ENCODE data around the gene AS3MT.
"Not testable (repeated sequence)": the region's sequence is repeated elsewhere in the genome, so short reads cannot be mapped to it uniquely, and the experiment has no call there.

Gene AS3MT, protein sequence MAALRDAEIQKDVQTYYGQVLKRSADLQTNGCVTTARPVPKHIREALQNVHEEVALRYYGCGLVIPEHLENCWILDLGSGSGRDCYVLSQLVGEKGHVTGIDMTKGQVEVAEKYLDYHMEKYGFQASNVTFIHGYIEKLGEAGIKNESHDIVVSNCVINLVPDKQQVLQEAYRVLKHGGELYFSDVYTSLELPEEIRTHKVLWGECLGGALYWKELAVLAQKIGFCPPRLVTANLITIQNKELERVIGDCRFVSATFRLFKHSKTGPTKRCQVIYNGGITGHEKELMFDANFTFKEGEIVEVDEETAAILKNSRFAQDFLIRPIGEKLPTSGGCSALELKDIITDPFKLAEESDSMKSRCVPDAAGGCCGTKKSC

DNA sequence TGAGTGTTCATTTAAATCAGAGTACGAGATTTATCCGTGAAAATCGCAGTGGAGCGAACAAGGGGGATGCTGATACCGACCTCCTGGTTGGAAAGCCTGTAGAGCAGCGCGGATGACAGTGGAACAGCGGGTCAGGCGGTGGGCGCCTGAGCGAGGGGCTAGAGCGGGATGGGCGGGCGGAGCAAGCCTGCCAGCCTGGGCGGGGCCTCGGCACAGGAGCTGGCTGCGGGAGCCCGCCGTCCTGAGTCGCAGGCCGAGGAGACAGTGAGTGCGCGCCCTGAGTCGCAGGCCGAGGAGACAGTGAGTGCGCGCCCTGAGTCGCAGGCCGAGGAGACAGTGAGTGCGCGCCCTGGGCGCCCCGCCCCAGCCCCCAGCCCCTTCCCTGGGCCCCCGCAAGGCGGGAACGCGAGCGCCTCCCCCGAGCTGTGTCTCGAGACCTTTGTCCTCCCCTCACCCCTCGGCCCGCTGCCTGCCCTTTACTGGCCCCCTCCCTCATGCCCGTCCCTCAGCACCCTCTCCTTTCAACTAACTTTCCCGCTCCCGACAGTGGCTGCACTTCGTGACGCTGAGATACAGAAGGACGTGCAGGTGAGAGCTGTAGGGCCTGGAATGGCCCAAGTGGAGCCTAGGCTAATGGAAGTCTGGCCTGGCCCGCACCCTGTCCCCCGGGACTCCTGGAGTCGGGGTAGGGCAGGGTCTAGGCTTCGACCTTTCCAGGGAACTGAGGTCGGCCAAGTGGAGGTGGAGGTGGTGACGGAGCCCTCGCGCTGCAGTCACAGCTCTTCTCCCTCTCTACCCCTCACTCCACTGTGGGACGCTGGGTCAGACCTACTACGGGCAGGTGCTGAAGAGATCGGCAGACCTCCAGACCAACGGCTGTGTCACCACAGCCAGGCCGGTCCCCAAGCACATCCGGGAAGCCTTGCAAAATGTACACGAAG lies at the start of gene AS3MT:
Gene AS3MT, plus strand, starts transcription at position 213 of the 941 bp plus-strand sequence. Its CDS starts 123 bp downstream, at position 336.
- no peak for DNase-seq (ENCODE audit: low read depth in 1 of 2, low spot score in 1 of 2)

DNA sequence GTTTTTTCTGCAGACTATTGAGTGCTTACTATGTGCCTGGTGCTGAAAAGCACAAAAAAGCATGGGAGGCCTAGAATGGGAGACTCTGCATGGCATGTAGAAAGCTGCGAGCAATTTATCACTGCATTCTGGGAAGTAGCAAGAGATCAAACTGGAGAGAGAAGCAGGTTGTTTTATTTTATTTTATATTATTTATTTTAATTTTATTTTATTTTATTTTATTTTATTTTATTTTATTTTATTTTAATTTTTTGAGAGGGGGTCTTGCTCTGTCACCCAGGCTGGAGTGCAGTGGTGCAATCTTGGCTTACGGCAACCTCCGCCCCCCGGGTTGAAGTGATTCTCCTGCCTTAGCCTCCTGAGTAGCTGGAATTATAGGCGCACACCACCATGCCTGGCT lies 49.3 kb upstream of the AS3MT start:
- DNase-seq (ENCODE audit: low read depth in 1 of 2, low spot score in 1 of 2), result not testable (repeated sequence)

DNA sequence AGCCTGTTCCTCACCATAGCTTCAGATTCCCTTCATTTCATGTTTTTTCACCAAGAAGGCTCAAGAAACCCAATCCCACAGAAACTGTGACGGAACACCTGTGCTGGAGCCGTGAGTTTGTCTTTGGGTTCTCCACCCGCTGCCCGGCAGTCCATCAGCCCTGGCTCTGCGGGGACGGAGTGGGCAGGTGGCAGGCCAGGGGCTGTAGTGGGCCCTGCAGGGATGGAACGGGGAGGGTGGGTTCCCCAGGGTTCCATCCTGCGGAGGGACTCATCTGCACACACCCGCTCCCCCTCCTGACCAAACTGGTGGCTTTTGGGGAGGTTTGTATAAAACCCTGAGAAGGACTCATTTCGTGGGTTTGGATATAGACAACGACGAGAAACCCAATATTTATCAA lies 47.0 kb upstream of the AS3MT start:
- no peak for DNase-seq (ENCODE audit: low read depth in 1 of 2, low spot score in 1 of 2)

DNA sequence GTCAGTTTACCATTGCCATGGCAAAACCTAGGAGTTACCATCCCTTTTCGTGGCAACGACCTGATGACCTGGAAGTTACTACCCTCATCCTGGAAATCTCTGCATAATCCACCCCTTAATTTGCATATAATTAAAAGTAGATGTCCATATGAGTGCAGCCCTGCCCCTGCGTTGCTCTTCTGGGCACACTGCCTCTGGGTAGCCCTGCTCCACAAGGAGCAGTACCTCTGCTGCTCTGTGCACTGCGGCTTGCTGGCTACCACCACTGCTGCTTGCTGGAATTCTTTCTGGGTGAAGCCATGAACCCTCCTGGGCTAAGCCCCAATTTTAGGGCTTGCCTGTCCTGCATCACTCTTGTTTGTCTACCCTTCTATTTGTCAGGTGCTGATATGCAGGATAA lies 44.6 kb upstream of the AS3MT start:
- DNase-seq (ENCODE audit: low read depth in 1 of 2, low spot score in 1 of 2), result no peak

DNA sequence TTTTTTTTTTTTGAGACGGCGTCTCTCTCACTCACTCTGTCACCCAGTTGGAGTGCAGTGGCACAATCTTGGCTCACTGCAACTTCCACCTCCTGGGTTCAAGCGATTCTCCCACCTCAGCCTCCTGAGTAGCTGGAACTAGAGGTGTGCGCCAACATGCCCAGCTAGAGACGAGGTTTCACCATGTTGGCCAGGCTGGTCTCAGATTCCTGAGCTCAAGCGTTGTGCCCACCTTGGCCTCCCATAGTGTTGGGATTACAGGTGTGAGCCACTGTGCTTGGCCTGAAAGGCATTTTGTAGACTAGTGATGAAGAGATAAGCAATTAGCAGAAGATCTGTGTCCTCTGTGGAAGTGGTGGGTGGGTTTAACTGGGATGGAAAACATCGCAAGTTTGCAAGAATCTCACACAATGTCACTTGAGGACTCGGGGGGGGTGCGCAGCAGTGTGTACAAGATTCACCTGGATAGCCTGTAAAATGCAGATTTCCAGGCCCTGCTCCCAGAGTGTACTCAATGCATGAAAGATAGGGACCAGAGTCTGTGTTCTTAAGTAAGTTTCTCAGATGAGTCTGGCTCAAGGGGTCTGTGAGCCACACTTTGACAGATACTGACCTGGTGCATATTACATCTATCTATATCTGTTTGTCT lies 43.0 kb upstream of the AS3MT start:
- DNase-seq (ENCODE audit: low read depth in 1 of 2, low spot score in 1 of 2), result no peak

DNA sequence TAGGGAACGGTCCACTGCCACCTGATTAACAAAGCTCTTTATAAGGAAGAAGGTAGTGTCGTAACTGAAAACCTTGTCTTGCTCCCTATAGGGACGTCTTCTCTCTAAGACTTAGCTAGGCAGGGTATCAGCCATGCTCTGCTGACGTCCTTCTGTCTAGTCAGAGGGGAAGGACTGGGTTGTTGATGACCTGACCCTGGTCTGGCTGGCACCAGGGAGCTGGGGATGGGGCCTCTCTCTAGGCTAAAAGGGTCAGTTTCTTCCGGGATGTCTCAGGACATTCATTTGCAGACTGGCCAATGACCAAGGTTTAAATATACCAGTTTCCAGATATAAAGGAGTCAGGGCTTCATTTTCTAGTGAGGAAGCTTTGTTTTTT lies 41.7 kb upstream of the AS3MT start:
- no peak for DNase-seq (ENCODE audit: low read depth in 1 of 2, low spot score in 1 of 2)

DNA sequence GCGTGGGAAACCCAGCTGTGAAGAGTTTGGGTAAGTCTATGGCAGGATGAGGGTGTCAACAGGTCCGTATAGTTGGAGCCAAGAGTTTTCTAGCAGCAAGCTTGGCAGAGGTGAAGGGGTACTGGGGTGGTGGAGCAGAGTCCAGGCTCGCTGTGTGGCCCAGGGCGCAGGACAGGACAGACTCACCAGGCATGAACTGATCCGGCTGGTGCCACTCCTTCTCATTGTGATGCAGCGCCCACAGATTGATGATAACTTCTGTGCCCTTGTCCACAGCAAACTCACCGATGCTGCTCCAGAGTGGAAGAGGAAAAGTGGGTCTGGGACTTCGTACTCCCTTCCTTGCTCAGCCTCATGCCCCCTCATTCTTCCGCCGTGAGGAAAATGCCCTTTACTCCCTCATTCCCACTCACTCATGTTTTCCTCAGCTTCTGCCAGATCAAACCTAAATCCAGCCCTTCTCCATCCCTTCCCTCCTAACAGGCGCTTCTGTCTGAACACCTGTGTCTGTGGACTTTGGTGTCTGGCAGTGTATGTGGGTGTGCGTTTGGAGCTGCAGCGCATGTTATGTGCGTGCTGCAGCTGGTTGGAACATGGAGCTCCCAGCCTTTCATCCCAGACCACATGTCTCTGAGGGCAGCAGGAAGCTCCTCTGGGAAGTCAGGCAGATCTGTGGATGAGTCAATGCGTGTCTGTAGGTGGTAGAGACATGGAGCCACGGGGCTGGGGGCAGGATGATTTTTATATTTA lies 37.8 kb upstream of the AS3MT start:
- no peak for DNase-seq (ENCODE audit: low read depth in 1 of 2, low spot score in 1 of 2)

DNA sequence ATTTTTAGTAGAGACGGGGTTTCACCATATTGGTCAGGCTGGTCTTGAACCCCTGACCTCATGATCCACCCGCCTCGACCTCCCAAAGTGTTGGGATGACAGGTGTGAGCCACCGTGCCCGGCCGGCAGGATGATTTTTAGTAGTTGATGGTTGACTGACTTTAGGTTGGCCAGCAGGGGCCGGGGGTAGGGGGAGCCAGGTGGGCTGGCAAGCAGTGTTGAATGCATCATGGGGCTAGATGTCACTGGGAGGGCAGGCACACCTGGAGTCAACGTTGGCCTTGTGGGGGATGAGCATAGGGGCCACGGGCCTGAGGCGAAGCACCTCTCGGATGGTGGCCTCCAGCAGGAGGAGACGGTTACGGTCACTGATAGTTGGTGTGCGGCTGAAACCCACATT lies 37.0 kb upstream of the AS3MT start:
- DNase-seq (ENCODE audit: low read depth in 1 of 2, low spot score in 1 of 2), result no peak

DNA sequence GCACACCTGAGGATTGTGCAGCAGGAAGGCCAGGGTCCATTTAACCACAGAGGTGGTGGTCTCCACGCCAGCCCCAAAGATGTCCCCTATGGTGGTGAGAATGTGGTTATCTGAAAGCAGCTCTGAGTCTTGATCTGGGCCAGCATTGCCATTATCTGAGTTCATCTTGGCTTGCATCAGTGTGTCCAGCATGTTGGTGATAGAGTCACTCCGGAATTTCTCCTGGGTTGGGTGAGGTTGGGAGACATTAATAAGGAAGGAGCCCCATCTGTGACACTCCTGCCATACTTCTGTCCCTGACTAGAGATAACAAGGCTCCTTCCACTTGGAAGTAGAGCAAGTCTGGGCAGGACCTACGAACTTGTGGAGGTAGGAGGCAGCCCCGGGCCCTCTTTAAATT lies 36.3 kb upstream of the AS3MT start:
- no peak for DNase-seq (ENCODE audit: low read depth in 1 of 2, low spot score in 1 of 2)

DNA sequence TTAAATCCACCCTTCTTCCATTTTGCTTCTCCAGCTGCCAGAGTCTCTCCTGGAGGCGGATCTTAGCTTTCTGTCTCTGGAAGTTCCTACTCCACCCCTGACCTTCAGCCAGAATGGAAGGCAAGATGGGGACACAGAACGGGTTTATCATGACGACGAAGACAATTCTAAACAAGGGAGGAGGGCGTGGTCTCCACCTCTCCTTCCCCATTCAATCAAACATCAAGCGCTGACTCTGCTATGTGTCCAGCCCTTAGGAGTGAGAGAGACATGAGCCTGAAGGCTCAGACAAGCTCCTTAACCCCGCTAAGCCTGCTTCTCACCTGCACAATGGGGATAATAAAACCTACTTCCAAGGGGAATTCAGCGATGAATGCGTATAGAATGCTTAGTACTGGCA lies 35.1 kb upstream of the AS3MT start:
- DNase-seq (ENCODE audit: low read depth in 1 of 2, low spot score in 1 of 2), result no peak

DNA sequence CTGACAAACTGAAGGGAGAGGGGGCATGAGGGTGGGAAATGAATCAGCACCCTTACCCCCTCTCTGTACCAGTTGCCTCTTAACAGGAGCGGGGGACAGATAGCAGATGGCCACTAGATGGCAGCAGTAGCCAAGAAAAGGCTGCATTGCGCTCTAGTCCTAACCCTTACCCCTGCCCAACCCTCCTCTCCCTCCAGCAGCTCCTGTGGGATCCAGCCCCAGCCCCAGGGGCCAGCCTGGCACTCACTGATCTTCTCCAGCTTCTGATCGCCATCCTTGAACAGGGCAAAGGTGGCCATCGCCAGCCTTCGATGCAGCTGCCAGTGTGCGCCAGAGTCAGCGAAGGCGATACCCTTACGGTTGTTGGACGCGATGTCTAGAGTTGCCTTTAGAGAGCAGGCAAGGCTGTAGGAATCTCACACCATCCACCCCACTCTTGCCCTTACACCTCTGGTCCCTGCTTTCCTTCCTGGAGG lies 34.2 kb upstream of the AS3MT start:
- DNase-seq (ENCODE audit: low read depth in 1 of 2, low spot score in 1 of 2), result peak; percentile 42 to 58

DNA sequence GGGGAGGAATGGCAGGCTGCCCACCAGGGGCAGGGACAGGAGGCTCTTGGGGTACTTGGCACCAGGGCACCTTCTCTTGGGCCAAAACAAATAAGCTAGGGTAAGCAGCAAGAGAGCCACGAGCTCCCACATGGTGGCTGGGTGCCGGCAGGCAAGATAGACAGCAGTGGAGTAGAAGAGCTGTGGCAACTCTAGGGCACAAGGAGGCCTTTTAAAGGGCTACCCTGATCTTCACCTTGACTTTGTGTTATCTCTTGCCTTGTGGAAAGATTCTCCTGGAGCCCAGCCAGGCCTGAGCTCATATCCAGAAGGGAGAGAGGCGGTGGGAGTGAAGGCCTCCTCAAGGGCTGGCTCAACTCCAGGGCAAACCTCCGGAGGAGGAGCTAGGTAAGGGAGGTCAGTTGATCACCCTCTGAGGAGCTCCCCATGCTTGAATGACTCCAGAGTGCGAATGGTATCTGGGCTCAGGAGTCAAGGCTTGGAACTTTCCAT lies 32.0 kb upstream of the AS3MT start, which contains the start of gene CYP17A1:
Gene CYP17A1, minus strand, starts transcription at position 184 of the 492 bp plus-strand sequence. Its CDS starts 52 bp downstream, at position 132.
- no peak for DNase-seq (ENCODE audit: low read depth in 1 of 2, low spot score in 1 of 2)

DNA sequence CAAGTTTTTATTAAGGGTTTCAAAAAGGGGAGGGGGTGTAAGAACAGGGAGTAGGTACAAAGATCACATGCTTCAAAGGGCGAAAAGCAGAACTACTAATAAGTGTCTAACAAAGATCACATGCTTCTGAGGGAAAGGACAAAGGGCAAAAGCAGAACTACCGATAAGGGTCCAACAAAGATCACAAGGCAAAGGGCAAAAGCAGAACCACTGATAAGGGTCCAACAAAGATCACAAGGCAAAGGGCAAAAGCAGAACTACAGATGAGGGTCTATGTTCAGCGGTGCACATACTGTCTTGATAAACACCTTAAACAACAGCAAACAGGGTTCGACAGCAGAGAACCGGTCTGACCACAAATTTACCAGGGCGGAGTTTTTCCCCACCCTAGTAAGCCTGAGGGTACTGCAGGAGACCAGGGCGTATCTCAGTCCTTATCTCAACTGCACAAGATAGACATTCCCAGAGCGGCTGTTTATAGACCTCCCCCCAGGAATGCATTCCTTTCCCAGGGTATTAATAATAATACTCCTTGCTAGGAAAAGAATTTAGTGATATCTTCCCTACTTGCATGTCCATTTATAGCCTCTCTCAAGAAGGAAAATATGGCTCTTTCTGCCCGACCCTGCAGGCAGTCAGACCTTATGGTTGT lies 30.9 kb upstream of the AS3MT start:
- not testable (repeated sequence) for DNase-seq (ENCODE audit: low read depth in 1 of 2, low spot score in 1 of 2)

DNA sequence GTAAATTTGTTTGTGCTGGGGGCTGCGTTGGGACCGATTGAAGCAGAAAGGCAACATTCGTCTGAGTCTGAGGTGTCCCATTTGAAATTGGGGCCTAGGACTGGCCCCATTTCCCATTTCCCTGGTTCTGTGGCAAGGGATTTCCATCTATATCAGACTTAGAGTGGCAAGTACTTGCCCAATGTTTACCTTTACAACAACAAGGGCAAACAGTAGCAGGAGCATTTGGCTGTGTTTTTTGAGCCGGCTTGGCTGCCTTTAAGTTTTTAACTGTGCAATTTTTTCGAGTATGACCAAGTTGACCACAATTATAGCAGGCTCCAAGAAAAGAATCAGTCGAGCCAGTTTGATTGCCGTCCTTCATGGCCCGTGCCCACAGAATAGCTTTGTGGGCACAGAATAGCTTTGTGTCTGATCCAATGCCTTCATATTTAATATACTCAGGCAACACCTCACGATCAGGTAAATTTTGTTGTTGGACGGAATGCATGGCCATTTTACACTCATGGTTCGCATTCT lies 27.4 kb upstream of the AS3MT start:
- no peak for DNase-seq (ENCODE audit: low read depth in 1 of 2, low spot score in 1 of 2)

DNA sequence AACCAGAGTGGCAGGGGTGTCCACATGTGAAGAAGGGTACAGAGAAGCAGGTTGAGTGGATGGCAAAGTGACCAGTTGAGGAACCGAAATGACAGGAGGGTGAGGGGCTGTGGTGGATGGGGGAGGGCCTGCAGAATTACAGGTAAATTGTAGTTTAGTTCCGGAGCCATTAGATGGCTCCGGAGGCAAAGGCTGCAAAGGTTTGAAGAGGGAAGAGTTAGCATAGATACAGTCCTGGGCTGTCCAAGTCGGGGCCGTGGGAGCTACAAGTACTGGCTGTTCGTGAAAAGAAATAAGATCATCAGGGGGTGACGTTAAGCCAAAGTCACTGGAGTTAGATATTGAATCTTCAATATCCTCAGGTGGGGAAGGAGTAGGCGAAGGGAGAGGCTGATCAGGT lies 26.1 kb upstream of the AS3MT start:
- not testable (repeated sequence) for DNase-seq (ENCODE audit: low read depth in 1 of 2, low spot score in 1 of 2)

DNA sequence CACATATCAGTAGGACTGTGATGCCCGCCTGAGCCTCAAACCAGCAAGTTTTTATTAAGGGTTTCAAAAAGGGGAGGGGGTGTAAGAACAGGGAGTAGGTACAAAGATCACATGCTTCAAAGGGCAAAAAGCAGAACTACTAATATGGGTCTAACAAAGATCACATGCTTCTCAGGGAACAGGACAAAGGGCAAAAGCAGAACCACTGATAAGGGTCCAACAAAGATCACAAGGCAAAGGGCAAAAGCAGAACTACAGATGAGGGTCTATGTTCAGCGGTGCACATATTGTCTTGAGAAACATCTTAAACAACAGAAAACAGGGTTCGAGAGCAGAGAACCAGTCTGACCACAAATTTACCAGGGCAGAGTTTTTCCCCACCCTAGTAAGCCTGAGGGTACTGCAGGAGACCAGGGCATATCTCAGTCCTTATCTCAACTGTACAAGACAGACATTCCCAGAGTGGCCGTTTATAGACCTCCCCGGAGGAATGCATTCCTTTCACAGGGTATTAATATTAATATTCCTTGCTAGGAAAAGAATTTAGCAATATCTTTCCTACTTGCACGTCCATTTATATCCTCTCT lies 25.0 kb upstream of the AS3MT start:
- DNase-seq (ENCODE audit: low read depth in 1 of 2, low spot score in 1 of 2), result not testable (repeated sequence)

DNA sequence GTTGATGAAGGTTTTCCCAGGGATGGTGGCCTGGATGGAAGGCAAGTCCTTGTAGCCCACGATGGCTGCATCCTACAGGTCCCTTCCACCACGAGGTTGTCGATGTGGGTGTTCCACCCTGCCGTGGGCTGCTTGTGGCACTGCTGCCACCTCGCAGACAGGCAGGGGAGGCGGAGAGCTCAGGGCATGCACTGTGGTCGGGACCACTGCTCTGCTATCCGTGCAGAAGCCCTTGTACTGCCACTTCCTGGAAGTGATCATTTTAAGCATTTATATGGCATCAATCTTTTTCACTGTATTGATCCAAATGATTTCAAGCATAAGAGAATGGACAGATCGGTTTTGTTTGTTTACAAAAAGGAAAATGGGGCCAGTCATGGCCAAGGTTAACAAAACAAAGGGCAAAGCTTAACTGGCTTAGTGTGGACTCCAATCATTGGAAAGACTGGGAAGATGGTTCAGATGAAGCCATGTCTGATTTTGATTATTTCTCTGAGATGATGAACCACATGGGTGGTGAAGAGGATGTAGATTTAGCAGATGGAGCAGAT lies 23.8 kb upstream of the AS3MT start:
- no peak for DNase-seq (ENCODE audit: low read depth in 1 of 2, low spot score in 1 of 2)

DNA sequence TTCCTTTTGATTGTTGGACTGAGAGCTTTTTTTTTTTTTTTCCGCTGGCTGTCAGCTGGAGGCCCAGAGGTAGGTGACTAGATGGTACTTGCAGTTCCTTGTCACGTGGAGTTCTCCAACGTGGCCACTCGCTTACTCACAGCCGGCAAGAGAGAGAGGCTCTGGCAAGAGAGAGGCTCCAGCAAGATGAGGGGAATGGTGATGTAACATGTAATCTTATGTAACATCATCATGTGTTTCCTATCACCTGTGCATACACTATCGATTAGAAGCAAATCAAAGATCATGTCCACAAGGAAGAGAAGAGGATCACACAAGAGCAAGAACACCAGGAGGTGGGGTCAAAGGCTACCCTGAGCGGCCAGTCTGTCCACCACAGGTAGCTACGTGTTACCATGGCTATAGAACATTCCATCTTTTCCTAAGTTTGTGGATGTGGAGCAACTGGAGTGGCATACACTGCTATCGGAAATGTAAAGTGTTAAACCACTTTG lies 19.2 kb upstream of the AS3MT start:
- DNase-seq (ENCODE audit: low read depth in 1 of 2, low spot score in 1 of 2), result no peak

DNA sequence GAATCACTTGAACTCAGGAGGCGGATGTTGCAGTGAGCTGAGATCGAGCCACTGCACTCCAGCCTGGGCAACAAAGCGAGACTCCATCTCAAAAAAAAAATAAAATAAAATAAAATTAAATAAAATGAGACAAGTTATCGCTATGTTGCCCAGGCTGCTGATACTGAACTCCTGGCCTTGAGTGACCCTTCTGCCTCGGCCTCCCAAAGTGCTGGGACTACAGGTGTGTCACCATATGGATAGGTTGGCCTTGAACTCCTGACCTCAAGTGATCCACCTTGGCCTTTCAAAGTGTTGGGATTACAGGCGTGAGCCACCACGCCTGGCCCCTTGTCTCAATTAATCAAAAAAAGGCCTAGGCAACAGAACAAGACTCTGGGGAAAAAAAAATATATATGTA lies 16.0 kb upstream of the AS3MT start:
- DNase-seq (ENCODE audit: low read depth in 1 of 2, low spot score in 1 of 2), result not testable (repeated sequence)

Measured in stimulated activated CD4-positive, alpha-beta T cell treated with anti-CD3 and anti-CD28 coated beads, Interleukin-15, amount 100 ng/mL, for 1 hour (primary cell).